GM23338 (cell line): Measurements from ENCODE around the gene APBB1IP.

Experiments
- CREB1 ChIP-seq: fragments of 250-450 bp; sonication (Bioruptor Pico); IDR thresholded peaks from 2 replicates; pipeline ENCODE4 v1.5.0; 2020; ENCODE audit warnings: low read depth, mild to moderate bottlenecking, moderate library complexity
- CTCF ChIP-seq, 2 experiments: fragments of 200-600 bp in 1 of 2; sonication (generic) in 1 of 2; conservative IDR thresholded peaks; 2 replicates each; pipeline versions ENCODE4 v1.5.1 to v1.6.1; 2016 to 2017; ENCODE audit warnings: antibody characterized with exemption in 2 of 2, low read depth in 2 of 2, mild to moderate bottlenecking in 2 of 2, moderate library complexity in 1 of 2
- ETS1 ChIP-seq: IDR thresholded peaks from 2 replicates; pipeline ENCODE4 v1.6.1; 2016; ENCODE audit warnings: antibody characterized with exemption
- EZH2 ChIP-seq: fragments of 200-600 bp; sonication (generic); IDR thresholded peaks from one replicate; pipeline ENCODE4 v1.8.0; 2017; ENCODE audit warnings: antibody characterized with exemption, mild to moderate bottlenecking, low read depth; ENCODE audit not compliant: unreplicated experiment
- EZH2phosphoT487 ChIP-seq: fragments of 200-600 bp; sonication (generic); IDR thresholded peaks from one replicate; pipeline ENCODE4 v1.8.1; 2018; ENCODE audit warnings: antibody characterized with exemption; ENCODE audit not compliant: unreplicated experiment
- JUNB ChIP-seq: IDR thresholded peaks from one replicate; pipeline ENCODE4 v1.6.1; 2016; ENCODE audit warnings: antibody characterized with exemption; ENCODE audit not compliant: unreplicated experiment
- NANOG ChIP-seq: IDR thresholded peaks from 2 replicates; pipeline ENCODE4 v1.6.1; 2016; ENCODE audit warnings: antibody characterized with exemption, borderline replicate concordance
- POLR2AphosphoS5 ChIP-seq: IDR thresholded peaks from 2 replicates; pipeline ENCODE4 v1.6.1; 2016; ENCODE audit warnings: antibody characterized with exemption, low read depth
- REST ChIP-seq: IDR thresholded peaks from one replicate; pipeline ENCODE4 v1.6.1; 2018; ENCODE audit warnings: antibody characterized with exemption; ENCODE audit not compliant: unreplicated experiment
- ZNF331 ChIP-seq: fragments of 250-450 bp; sonication (Bioruptor Pico); IDR thresholded peaks from 2 replicates; pipeline ENCODE4 v1.5.0; 2020; ENCODE audit warnings: low read depth, mild to moderate bottlenecking, moderate library complexity
- ZNF462 ChIP-seq: fragments of 250-450 bp; sonication (Bioruptor Pico); IDR thresholded peaks from 2 replicates; pipeline ENCODE4 v1.5.0; 2020; ENCODE audit warnings: mild to moderate bottlenecking, moderate library complexity

- TF ChIP-seq CTCF (conservative IDR thresholded peaks at IDR 0.05; ENCODE audit: low read depth in 2 of 2) (no peak), ETS1 (no peak), POLR2AphosphoS5 (no peak), REST (no peak), EZH2phosphoT487 (no peak), EZH2 (no peak), JUNB (no peak), CREB1 (CRISPR knock-in tag) (no peak), ZNF462 (CRISPR knock-in tag) (no peak), ZNF331 (CRISPR knock-in tag) (no peak), NANOG (no peak)
Measured at GRCh38 chr10:26389533-26389932, 48.6 kb upstream of the APBB1IP start.
